Activated B cell treated with CpG ODN at 0.5 μM for 24 hours (primary cell): Measurements from ENCODE around the gene HSDL2. TPM values are rescaled to one million over a fixed set of nuclear protein-coding genes. Genes with fewer than 3 reads are reported as not detected.

Experiments
- ATAC-seq: fragments of 200-7000 bp; cut with Tn5 transposase; one replicate; pipeline ENCODE4 v1.10.0; 2021; ENCODE audit warnings: low read depth, mild to moderate bottlenecking, moderate library complexity
- CTCF ChIA-PET: fragments of 350-600 bp; sonication (Branson Sonifier 250); formaldehyde crosslinking; loops from one replicate; lab custom pipeline; 2021; ENCODE audit warnings: antibody characterized with exemption; lab: Charles Lee
- POLR2A ChIA-PET: fragments of 350-600 bp; sonication (Branson Sonifier 250); formaldehyde crosslinking; loops from one replicate; lab custom pipeline; 2021; ENCODE audit warnings: antibody characterized with exemption; lab: Charles Lee
- DNase-seq: peaks from one replicate; pipeline ENCODE4 v3.0.0; 2022
- H3K27ac Mint-ChIP-seq: one replicate; pipeline ENCODE4 v1.8.0; 2020; ENCODE audit warnings: mixed read lengths
- H3K27me3 Mint-ChIP-seq: one replicate; pipeline ENCODE4 v1.8.0; 2021; ENCODE audit warnings: mixed read lengths
- H3K36me3 Mint-ChIP-seq: one replicate; pipeline ENCODE4 v1.8.0; 2021; ENCODE audit warnings: low read depth, mixed read lengths
- H3K4me1 Mint-ChIP-seq: one replicate; pipeline ENCODE4 v1.8.0; 2021; ENCODE audit warnings: mixed read lengths
- H3K4me3 Mint-ChIP-seq: one replicate; pipeline ENCODE4 v1.8.0; 2020; ENCODE audit warnings: mild to moderate bottlenecking, mixed read lengths
- H3K9me3 Mint-ChIP-seq: one replicate; pipeline ENCODE4 v1.8.0; 2020; ENCODE audit warnings: mixed read lengths
- CTCF ChIP-seq: fragments of 200-600 bp; IDR thresholded peaks from one replicate; pipeline ENCODE4 v1.8.0; 2022; ENCODE audit warnings: antibody characterized with exemption, mild to moderate bottlenecking
- intact Hi-C: fragments of 100-400 bp; cut with micrococcal nuclease; formaldehyde crosslinking; loops from one replicate; pipeline ENCODE4 v1.15.1; 2024
- total RNA-seq: library from RNA; stranded (reverse); gene quantifications from 2 replicates; pipeline ENCODE4 v1.2.3, GENCODE V29; 2022

The HSDL2 gene
- 11.0 and 11.3 TPM in 2 replicates for total RNA-seq

GRCh38 chr9:112380102-112380824 lies at the start of gene HSDL2:
TSS of gene HSDL2 (plus strand) at chr9:112380108. CDS start at chr9:112380164, 56 bp downstream.
- TF ChIP-seq CTCF, result no peak
- Mint-ChIP-seq H3K36me3 (peaks cover 10% of the 10 kb centered on the region), H3K27me3 (no peaks in the 10 kb centered on the region), H3K4me3 (peak within 1 kb of the TSS; percentile 99), H3K27ac (peak within 1 kb of the TSS; percentile 95), H3K4me1 (peaks cover 65% of the 10 kb centered on the region), H3K9me3 (no peaks in the 10 kb centered on the region)
- ChIA-PET POLR2A (interaction anchor here (0.5 to 2.5 kb wide), 19 partner anchors 19 to 897 kb away, joined by 3 to 35 read pairs (median 4); partner anchors contain the start of genes DNAJC25, INIP, KIAA1958 and PTBP3), CTCF (interaction anchor here (1.6 to 1.7 kb wide), 3 partner anchors 19 to 440 kb away, joined by 5 to 7 read pairs (median 6); no protein-coding TSS in a partner anchor)
- intact Hi-C loops, result loop anchor here (1.0 to 5.0 kb wide), 5 partner anchors 106 to 772 kb away; partner anchors contain the start of genes DNAJC25, KIAA1958 and SLC31A2
- ATAC-seq, result peak; percentile 14
- no peak for DNase-seq

GRCh38 chr9:112331674-112331952 lies 48.3 kb upstream of the HSDL2 start:
- ATAC-seq (no peak), DNase-seq (no peak)
- POLR2A ChIA-PET, result interaction anchor here (0.6 to 3.2 kb wide), 2 partner anchors 20 to 48 kb away, joined by 4 to 35 read pairs; partner anchors contain the start of gene HSDL2
- H3K4me1 Mint-ChIP-seq, result peaks cover 55% of the 10 kb centered on the region
- no peaks in the 10 kb centered on the region for H3K27me3 Mint-ChIP-seq
- CTCF ChIA-PET, result interaction anchor here (1.0 kb wide), 1 partner anchor 234 kb away, joined by 3 read pairs; no protein-coding TSS in a partner anchor
- intact Hi-C loops, result loop anchor here (5.0 to 10.0 kb wide), 4 partner anchors 114 to 407 kb away; no protein-coding TSS in a partner anchor
- peaks cover 5% of the 10 kb centered on the region for H3K36me3 Mint-ChIP-seq
- peak overlapping the region; percentile 87 for H3K4me3 Mint-ChIP-seq
- peak overlapping the region; percentile 85 for H3K27ac Mint-ChIP-seq
- no peak for TF ChIP-seq CTCF
- no peaks in the 10 kb centered on the region for H3K9me3 Mint-ChIP-seq

- peak overlapping the region; percentile 85 for H3K27ac Mint-ChIP-seq
- TF ChIP-seq CTCF, result no peak
- intact Hi-C loops, result loop anchor here (2.0 to 10.0 kb wide), 7 partner anchors 115 to 847 kb away; partner anchors contain the start of genes ECPAS, KIAA1958 and SUSD1
- ATAC-seq, result no peak
- no peaks in the 10 kb centered on the region for H3K9me3 Mint-ChIP-seq
- H3K4me3 Mint-ChIP-seq, result peak overlapping the region; percentile 87
- peaks cover 5% of the 10 kb centered on the region for H3K36me3 Mint-ChIP-seq
- CTCF ChIA-PET, result interaction anchor here (0.9 to 1.0 kb wide), 2 partner anchors 70 to 234 kb away, joined by 3 read pairs; no protein-coding TSS in a partner anchor
- POLR2A ChIA-PET, result interaction anchor here (0.6 to 3.2 kb wide), 4 partner anchors 20 to 435 kb away, joined by 4 to 35 read pairs (median 8); partner anchors contain the start of genes HSDL2 and UGCG
- no peaks in the 10 kb centered on the region for H3K27me3 Mint-ChIP-seq
- peaks cover 53% of the 10 kb centered on the region for H3K4me1 Mint-ChIP-seq
- DNase-seq, result no peak
Observed at GRCh38 chr9:112332214-112332613, 47.7 kb upstream of the HSDL2 start.

GRCh38 chr9:112332674-112332976 lies 47.3 kb upstream of the HSDL2 start:
- H3K4me1 Mint-ChIP-seq, result peaks cover 52% of the 10 kb centered on the region

More at GRCh38 chr9:112332674-112332976, 47.3 kb upstream of the HSDL2 start:
- POLR2A ChIA-PET, result interaction anchor here (0.6 to 3.2 kb wide), 7 partner anchors 8 to 436 kb away, joined by 4 to 35 read pairs (median 6); partner anchors contain the start of genes HSDL2 and UGCG
- Mint-ChIP-seq H3K4me3 (peak overlapping the region; percentile 87), H3K36me3 (peaks cover 5% of the 10 kb centered on the region), H3K27ac (peak overlapping the region; percentile 85), H3K9me3 (no peaks in the 10 kb centered on the region), H3K27me3 (no peaks in the 10 kb centered on the region)
- ATAC-seq (no peak), DNase-seq (no peak)
- no peak for TF ChIP-seq CTCF
- CTCF ChIA-PET, result interaction anchor here (0.9 to 1.2 kb wide), 3 partner anchors 71 to 416 kb away, joined by 3 read pairs; no protein-coding TSS in a partner anchor
- intact Hi-C loops, result loop anchor here (2.0 to 10.0 kb wide), 7 partner anchors 115 to 848 kb away; partner anchors contain the start of genes ECPAS, KIAA1958 and SUSD1
